ENCODE results near the gene SLC16A5. TPM values are rescaled to one million over a fixed set of nuclear protein-coding genes. Genes with fewer than 3 reads are reported as not detected.

SLC16A5 gene
- total RNA-seq, 4 donors from 2014 or later: 4.1 to 17.5 (median 12.1) TPM; not detected in 1

GRCh38 chr17:75073618-75074047, 14.1 kb upstream of the SLC16A5 start:
- Histone ChIP-seq H3K36me3 (no peaks in the 10 kb centered on the region), H3K9me3 (no peaks in the 10 kb centered on the region), H3K4me1 (peaks cover 0 to 5% of the 10 kb centered on the region in 2 donors), H3K4me3 (no peak overlapping the region), H3K27me3 (no peaks in the 10 kb centered on the region), H3K27ac (peak overlapping the region in 1 of 2 donors; percentile 26)
- DNase-seq: peak in 1 of 2 donors; percentile 45
- TF ChIP-seq POLR2A (IDR thresholded peaks at IDR 0.05) (peak in 1 of 2 donors; percentile 4), CTCF (IDR thresholded peaks at IDR 0.05) (no peak)
- intact Hi-C loops (cut with DNase I; ENCODE audit: low total_unique reads): no loop called here

GRCh38 chr17:75074532-75074931, 13.2 kb upstream of the SLC16A5 start:
- no peaks in the 10 kb centered on the region for H3K27me3 ChIP-seq
- no peak overlapping the region for H3K27ac ChIP-seq
- peaks cover 0 to 5% of the 10 kb centered on the region in 2 donors for H3K4me1 ChIP-seq
- TF ChIP-seq CTCF (IDR thresholded peaks at IDR 0.05): no peak
- H3K36me3 ChIP-seq: no peaks in the 10 kb centered on the region
- intact Hi-C loops (cut with DNase I; ENCODE audit: low total_unique reads): no loop called here
- H3K9me3 ChIP-seq: no peaks in the 10 kb centered on the region
- no peak for DNase-seq
- H3K4me3 ChIP-seq: no peak overlapping the region

- Histone ChIP-seq H3K36me3 (no peaks in the 10 kb centered on the region), H3K4me3 (no peak overlapping the region), H3K27ac (no peak overlapping the region), H3K4me1 (peaks cover 0 to 5% of the 10 kb centered on the region in 2 donors), H3K27me3 (no peaks in the 10 kb centered on the region), H3K9me3 (no peaks in the 10 kb centered on the region)
- intact Hi-C loops (cut with DNase I; ENCODE audit: low total_unique reads): no loop called here
- no peak for DNase-seq
- TF ChIP-seq CTCF (IDR thresholded peaks at IDR 0.05) (no peak), POLR2A (IDR thresholded peaks at IDR 0.05) (no peak)
Observed at GRCh38 chr17:75075597-75076336, 12.0 kb upstream of the SLC16A5 start.

DNA sequence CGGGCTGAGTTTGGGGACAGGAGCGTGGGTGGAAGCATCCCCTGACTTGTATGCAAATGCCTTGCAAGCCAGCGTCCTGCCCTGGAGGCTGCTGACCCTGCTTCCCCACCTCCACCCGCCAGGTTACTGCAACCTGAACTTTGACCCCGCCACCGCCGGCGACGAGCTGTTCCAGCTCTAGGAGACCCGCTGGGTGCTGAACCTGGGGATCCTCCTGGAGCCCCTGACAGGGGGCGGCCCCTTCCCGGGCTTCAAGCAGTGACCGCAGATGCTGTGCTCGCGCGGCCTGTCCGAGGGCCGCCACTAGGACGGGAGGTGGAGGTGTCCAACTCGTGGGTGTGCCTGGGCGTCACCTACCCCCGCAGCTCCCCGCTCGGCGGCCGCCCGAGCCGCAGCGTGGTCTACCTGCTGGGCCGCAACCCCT, 10.7 kb upstream of the SLC16A5 start:
- intact Hi-C loops (cut with DNase I; ENCODE audit: low total_unique reads): no loop called here
- H3K4me3 ChIP-seq: peak overlapping the region; percentile 36 to 38
- no peaks in the 10 kb centered on the region for H3K9me3 ChIP-seq
- peak overlapping the region; percentile 55 to 71 for H3K27ac ChIP-seq
- no peaks in the 10 kb centered on the region for H3K36me3 ChIP-seq
- peaks cover 0 to 5% of the 10 kb centered on the region in 2 donors for H3K4me1 ChIP-seq
- H3K27me3 ChIP-seq: no peaks in the 10 kb centered on the region
- TF ChIP-seq CTCF (IDR thresholded peaks at IDR 0.05) (no peak), POLR2A (IDR thresholded peaks at IDR 0.05) (no peak)
- no peak for DNase-seq

GRCh38 chr17:75077496-75078283, 10.1 kb upstream of the SLC16A5 start:
- intact Hi-C loops (cut with DNase I; ENCODE audit: low total_unique reads): no loop called here
- TF ChIP-seq POLR2A (IDR thresholded peaks at IDR 0.05) (peak in 1 of 2 donors; percentile 34), CTCF (IDR thresholded peaks at IDR 0.05) (peak in 1 of 4 experiments; percentile 20)
- peak overlapping the region; percentile 36 to 38 for H3K4me3 ChIP-seq

More at GRCh38 chr17:75077496-75078283, 10.1 kb upstream of the SLC16A5 start:
- Histone ChIP-seq H3K27ac (peak overlapping the region; percentile 55 to 71), H3K36me3 (no peaks in the 10 kb centered on the region), H3K27me3 (no peaks in the 10 kb centered on the region), H3K9me3 (no peaks in the 10 kb centered on the region), H3K4me1 (peaks cover 0 to 5% of the 10 kb centered on the region in 2 donors)
- peak; percentile 61 to 64 for DNase-seq
